IPS DF 4.7 (cell line): ENCODE data around the gene RHOH.

Source experiments
- DNase-seq: peaks from one replicate; pipeline ENCODE4 v3.0.0-alpha.2; 2013; ENCODE audit warnings: low spot score; ENCODE audit errors: extremely low read depth

RHOH gene

GRCh38 chr4:40233227-40233626, 36.4 kb downstream of the RHOH start:
- DNase-seq: no peak

GRCh38 chr4:40234519-40235039, 37.7 kb downstream of the RHOH start:
- DNase-seq: no peak

GRCh38 chr4:40238008-40238699, 41.3 kb downstream of the RHOH start:
- no peak for DNase-seq

GRCh38 chr4:40238700-40239548, 42.1 kb downstream of the RHOH start:
- DNase-seq: no peak

GRCh38 chr4:40240040-40240653, 43.3 kb downstream of the RHOH start:
- DNase-seq: no peak

GRCh38 chr4:40241026-40241425, 44.2 kb downstream of the RHOH start:
- DNase-seq: no peak

DNA sequence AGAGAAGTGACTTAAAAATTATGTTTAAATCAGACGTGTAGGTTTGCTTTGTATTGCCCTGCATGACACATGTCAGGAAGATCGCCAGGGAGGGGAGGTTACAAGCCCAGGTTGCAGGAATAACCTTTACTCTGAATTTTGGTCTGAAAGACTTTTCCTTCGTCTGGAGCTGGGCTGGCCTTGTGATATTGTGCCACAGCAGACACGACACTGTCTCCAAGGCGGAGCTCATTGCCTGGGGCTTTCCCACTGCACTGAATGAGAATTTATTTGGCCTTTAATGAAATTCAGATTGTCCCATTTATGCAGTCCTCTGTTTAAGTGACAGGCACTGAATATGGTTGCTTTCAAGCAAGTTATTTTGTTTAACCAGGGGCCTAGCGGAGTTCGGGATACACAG, 45.1 kb downstream of the RHOH start:
- DNase-seq: no peak

GRCh38 chr4:40243386-40243948, 46.6 kb downstream of the RHOH start:
- no peak for DNase-seq

DNA sequence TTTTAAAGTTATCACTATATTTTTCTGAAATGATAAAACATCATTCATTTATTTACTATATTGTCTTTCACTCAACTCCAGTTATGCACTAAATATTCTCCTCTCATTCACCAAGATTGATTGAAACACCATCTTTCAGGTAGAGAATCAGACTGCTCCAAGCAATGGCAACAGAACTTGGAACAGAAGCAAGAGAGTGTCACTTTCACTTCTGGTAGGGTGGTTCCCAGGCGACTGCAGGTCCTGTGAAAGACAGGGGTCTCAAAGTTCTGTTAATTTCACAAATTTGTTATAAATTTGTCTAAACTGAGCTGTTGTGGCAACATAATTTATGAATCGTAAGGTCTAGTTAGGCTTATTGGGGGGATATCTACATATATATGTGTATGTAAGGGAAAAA, 47.8 kb downstream of the RHOH start:
- no peak for DNase-seq

GRCh38 chr4:40245550-40245949, 48.7 kb downstream of the RHOH start:
- DNase-seq: no peak

GRCh38 chr4:40246011-40246900, 49.4 kb downstream of the RHOH start:
- no peak for DNase-seq

DNA sequence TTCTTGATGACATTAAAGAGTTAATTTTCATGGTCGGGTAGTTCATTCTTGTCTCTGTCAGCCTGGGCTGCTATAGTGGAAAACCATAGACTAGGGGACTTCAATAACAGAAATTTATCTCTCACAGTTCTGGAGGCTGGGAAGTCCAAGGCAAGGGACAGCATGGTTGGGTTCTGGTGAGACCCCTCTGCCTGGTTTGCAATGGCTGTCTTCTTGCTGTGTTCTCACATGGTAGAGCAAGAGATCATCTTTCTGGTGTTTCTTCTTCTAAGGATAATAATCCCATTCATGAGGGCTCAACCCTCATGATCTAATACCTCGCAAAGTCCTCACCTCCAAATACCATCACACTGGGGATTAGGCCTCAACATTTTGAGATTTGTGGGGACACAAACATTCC, 50.1 kb downstream of the RHOH start:
- no peak for DNase-seq

GRCh38 chr4:40247350-40247749, 50.5 kb downstream of the RHOH start:
- no peak for DNase-seq

- DNase-seq: no peak
Measured at GRCh38 chr4:40251366-40251765, 54.5 kb downstream of the RHOH start.

- DNase-seq: no peak
Measured at GRCh38 chr4:40253906-40254305, 57.1 kb downstream of the RHOH start.

- no peak for DNase-seq
Measured at GRCh38 chr4:40254608-40255392, 58.0 kb downstream of the RHOH start.

DNA sequence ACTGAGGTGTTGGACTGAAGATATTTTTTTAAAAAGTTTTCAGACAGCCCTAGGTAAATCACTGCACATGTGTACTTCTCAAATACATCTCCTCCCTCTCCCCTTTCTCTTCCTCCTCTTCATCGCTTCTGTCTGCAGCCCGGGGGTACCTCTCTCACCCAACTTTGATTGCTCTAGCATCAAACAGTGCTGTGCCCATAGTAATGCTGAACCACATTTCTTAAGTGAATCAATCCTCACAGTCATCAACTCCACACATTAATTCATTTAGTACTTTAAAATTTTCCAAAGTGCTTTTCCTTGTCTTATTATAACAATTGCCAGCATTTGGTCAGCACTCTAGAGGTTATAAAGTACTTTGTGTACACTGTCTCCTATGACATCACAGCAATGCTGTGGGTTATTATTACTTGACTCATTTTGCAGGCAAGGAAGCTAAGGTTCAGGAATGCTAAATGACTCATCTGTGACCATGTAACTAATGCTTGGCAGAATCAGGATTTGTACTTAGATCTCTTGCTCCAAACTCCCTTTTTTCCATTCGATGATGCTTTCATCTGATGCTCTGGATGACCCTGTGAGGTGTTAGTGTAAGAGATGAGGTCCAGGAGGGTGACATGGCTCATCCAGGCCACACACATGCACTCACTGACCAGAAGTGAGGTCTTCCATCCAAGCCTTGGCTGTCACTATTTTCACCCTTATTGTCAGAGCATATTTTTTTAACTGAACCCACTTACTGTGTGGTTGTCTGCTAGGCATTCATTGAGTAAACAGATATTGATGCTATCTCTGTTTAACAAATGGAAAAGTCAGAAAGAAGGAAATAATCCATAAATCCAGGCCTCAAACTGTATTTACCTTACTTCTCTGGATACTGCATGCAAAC, 58.8 kb downstream of the RHOH start:
- no peak for DNase-seq

DNA sequence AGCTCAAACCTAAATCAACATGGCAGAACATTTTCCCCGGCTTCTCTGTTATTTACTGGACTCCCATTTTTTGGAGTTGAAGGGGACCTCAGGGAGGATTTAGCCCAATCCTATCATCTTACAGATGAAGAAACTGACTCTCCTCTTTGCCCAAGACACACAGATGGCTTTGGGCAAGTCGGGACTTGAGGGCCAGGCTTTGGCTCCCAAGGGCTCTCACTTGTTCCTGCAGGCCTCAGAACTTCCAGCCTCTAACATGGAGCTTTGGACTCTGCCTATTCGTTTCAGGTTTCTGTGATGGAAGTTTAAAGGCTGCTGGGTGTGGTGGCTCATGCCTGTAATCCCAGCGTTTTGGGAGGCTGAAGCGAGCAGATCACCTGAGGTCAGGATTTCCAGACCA, 59.5 kb downstream of the RHOH start:
- no peak for DNase-seq

- DNase-seq: no peak
Measured at GRCh38 chr4:40256817-40257216, 60.0 kb downstream of the RHOH start.
